GM23338 (cell line): Measurements from ENCODE around the gene FBXL14. TPM values are rescaled to one million over a fixed set of nuclear protein-coding genes. Genes with fewer than 3 reads are reported as not detected.

Experiments
- ATAC-seq: fragments of 200-7000 bp; cut with Tn5 transposase; 3 replicates; pipeline ENCODE4 v1.9.1; 2020
- DNase-seq: peaks from one replicate; pipeline ENCODE4 v3.0.0-alpha.2; 2015; ENCODE audit warnings: low spot score
- H2AFZ ChIP-seq: fragments of 200-600 bp; sonication (generic); 2 replicates; pipeline ENCODE4 v1.8.0; 2016; ENCODE audit warnings: antibody characterized with exemption, mild to moderate bottlenecking, moderate library complexity
- H3F3A ChIP-seq: fragments of 200-600 bp; sonication (generic); replicated peaks from 2 replicates; pipeline ENCODE4 v1.8.0; 2017; ENCODE audit warnings: antibody characterized with exemption, mixed run types, low read depth
- H3K27ac ChIP-seq: fragments of 200-600 bp; sonication (generic); 2 replicates; pipeline ENCODE4 v1.6.1; 2016; ENCODE audit warnings: low read depth
- H3K27me3 ChIP-seq: fragments of 200-600 bp; sonication (generic); 2 replicates; pipeline ENCODE4 v1.8.0; 2016; ENCODE audit warnings: mild to moderate bottlenecking, mixed run types, moderate library complexity; ENCODE audit not compliant: insufficient read depth
- H3K36me3 ChIP-seq: fragments of 200-600 bp; sonication (generic); 2 replicates; pipeline ENCODE4 v1.8.0; 2016; ENCODE audit warnings: mild to moderate bottlenecking; ENCODE audit not compliant: insufficient read depth
- H3K4me1 ChIP-seq: fragments of 200-600 bp; sonication (generic); 2 replicates; pipeline ENCODE4 v1.8.0; 2016; ENCODE audit warnings: mild to moderate bottlenecking, moderate library complexity; ENCODE audit not compliant: insufficient read depth
- H3K4me2 ChIP-seq: fragments of 200-600 bp; sonication (generic); 2 replicates; pipeline ENCODE4 v1.7.1; 2017; ENCODE audit warnings: mixed run types
- H3K4me3 ChIP-seq: fragments of 200-600 bp; sonication (generic); 2 replicates; pipeline ENCODE4 v1.6.1; 2016; ENCODE audit warnings: mixed run types
- H3K79me2 ChIP-seq: fragments of 200-600 bp; sonication (generic); replicated peaks from 2 replicates; pipeline ENCODE4 v1.8.0; 2017; ENCODE audit warnings: mild to moderate bottlenecking; ENCODE audit not compliant: insufficient read depth
- H3K9me2 ChIP-seq: fragments of 200-600 bp; sonication (generic); 2 replicates; pipeline ENCODE4 v1.8.0; 2017; ENCODE audit not compliant: insufficient read depth
- H4K20me1 ChIP-seq: fragments of 200-600 bp; sonication (generic); replicated peaks from 2 replicates; pipeline ENCODE4 v1.8.0; 2017; ENCODE audit warnings: mild to moderate bottlenecking; ENCODE audit not compliant: insufficient read depth
- H3K27ac Mint-ChIP-seq: 2 replicates; pipeline ENCODE4 v1.8.0; 2020; ENCODE audit warnings: inconsistent platforms, mild to moderate bottlenecking, moderate library complexity, mixed read lengths
- H3K27me3 Mint-ChIP-seq: 3 replicates; pipeline ENCODE4 v1.8.0; 2022; ENCODE audit warnings: low read depth, mild to moderate bottlenecking, moderate library complexity, mixed read lengths, inconsistent platforms; ENCODE audit not compliant: insufficient read depth, poor library complexity
- H3K36me3 Mint-ChIP-seq: 3 replicates; pipeline ENCODE4 v1.8.0; 2021; ENCODE audit warnings: low read depth, mild to moderate bottlenecking, inconsistent platforms, moderate library complexity, mixed read lengths
- H3K4me1 Mint-ChIP-seq: 3 replicates; pipeline ENCODE4 v1.8.0; 2020; ENCODE audit warnings: mild to moderate bottlenecking, inconsistent platforms, mixed read lengths
- H3K4me3 Mint-ChIP-seq: 3 replicates; pipeline ENCODE4 v1.8.0; 2021; ENCODE audit warnings: moderate library complexity, mild to moderate bottlenecking, inconsistent platforms, mixed read lengths
- H3K9me3 Mint-ChIP-seq: 3 replicates; pipeline ENCODE4 v1.8.0; 2020; ENCODE audit warnings: moderate library complexity, mild to moderate bottlenecking, inconsistent platforms, mixed read lengths
- NANOG ChIP-seq: IDR thresholded peaks from 2 replicates; pipeline ENCODE4 v1.6.1; 2016; ENCODE audit warnings: antibody characterized with exemption, borderline replicate concordance
- POLR2AphosphoS5 ChIP-seq: IDR thresholded peaks from 2 replicates; pipeline ENCODE4 v1.6.1; 2016; ENCODE audit warnings: antibody characterized with exemption, low read depth
- polyA plus RNA-seq: library from polyadenylated mRNA; unstranded; fragments of >200 nt; fragmentation: Nextera tagmentation; extraction: Ambion mirVana; gene quantifications from 2 replicates; pipeline ENCODE4 v1.2.1, GENCODE V29; 2016
- total RNA-seq: library from RNA; depleted of rRNA; stranded (reverse); fragments of >200 nt; shearing (Covaris generic); gene quantifications from 2 replicates; pipeline ENCODE4 v1.2.3, GENCODE V29; 2014
- TF ChIP-seq, protein P1 (sequence below): IDR thresholded peaks from one replicate; pipeline ENCODE4 v1.6.1; 2018; ENCODE audit warnings: antibody characterized with exemption; ENCODE audit not compliant: unreplicated experiment
- TF ChIP-seq, protein P2 (sequence below): fragments of 250-450 bp; sonication (Bioruptor Pico); IDR thresholded peaks from 2 replicates; pipeline ENCODE4 v1.5.0; 2020; ENCODE audit warnings: mild to moderate bottlenecking, moderate library complexity

The FBXL14 gene
- total and polyA plus RNA-seq, 2 experiments from 2014 or later: 0.74 to 9.4 TPM

DNA sequence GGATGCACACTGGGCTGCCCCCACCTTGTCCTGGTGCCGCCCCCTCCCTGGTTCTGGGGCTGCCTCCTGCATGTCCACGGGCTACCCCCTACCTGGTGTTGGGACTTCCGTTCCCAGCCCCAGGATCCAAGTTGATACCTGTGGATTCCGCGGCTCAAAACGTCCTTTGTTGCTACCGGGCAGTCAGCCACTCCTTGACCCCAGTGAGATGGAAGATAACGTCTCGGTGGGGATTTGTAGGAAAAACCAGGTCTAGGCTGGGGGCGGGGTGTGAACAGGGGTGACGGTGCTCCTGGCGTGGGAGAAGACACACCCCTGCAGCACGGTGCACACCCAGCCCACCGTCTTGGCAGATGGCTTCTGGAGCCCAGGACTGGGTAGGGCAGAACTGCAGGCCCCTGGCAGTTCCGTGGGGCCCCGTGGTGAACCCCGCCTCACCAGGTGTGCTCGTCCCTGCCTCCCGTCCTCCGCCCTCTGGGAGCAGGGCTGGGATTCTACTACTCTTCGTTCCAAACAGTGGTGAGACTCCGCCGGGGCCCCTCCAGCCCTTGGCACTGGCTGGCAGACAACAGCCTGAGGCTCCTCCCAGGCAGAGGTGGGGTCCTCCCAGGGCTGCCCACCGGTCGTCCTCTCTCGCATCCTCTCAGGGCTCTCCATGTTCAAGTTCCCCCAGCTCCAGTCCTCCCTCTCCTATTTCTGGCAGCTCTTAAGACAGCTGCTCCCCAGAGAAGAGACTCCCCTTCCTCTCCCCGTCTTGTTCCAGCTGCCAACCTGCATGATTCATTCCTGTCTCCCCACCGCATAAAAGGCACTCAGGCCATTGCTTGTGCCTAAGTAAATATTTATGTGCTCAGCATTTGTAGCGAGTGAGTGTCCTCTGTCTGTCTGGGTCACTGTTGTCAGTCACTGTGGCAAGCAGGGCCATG lies 75.5 kb downstream of the FBXL14 start:
- Mint-ChIP-seq H3K36me3 (peaks cover 5% of the 10 kb centered on the region; the same call in 2 of the 3 replicates), H3K4me1 (peaks cover 20% of the 10 kb centered on the region), H3K9me3 (peaks cover 6% of the 10 kb centered on the region; the same call in 2 of the 3 replicates), H3K27ac (no peak overlapping the region), H3K4me3 (no peak overlapping the region), H3K27me3 (peaks cover 18% of the 10 kb centered on the region)
- 0 out of 2 replicates have a peak, but pooled peaks cover 5% of the 10 kb centered on the region for H3F3A ChIP-seq
- H3K27ac ChIP-seq: no peak overlapping the region
- no peaks in the 10 kb centered on the region for H3K79me2 ChIP-seq
- TF ChIP-seq, protein P1, sequence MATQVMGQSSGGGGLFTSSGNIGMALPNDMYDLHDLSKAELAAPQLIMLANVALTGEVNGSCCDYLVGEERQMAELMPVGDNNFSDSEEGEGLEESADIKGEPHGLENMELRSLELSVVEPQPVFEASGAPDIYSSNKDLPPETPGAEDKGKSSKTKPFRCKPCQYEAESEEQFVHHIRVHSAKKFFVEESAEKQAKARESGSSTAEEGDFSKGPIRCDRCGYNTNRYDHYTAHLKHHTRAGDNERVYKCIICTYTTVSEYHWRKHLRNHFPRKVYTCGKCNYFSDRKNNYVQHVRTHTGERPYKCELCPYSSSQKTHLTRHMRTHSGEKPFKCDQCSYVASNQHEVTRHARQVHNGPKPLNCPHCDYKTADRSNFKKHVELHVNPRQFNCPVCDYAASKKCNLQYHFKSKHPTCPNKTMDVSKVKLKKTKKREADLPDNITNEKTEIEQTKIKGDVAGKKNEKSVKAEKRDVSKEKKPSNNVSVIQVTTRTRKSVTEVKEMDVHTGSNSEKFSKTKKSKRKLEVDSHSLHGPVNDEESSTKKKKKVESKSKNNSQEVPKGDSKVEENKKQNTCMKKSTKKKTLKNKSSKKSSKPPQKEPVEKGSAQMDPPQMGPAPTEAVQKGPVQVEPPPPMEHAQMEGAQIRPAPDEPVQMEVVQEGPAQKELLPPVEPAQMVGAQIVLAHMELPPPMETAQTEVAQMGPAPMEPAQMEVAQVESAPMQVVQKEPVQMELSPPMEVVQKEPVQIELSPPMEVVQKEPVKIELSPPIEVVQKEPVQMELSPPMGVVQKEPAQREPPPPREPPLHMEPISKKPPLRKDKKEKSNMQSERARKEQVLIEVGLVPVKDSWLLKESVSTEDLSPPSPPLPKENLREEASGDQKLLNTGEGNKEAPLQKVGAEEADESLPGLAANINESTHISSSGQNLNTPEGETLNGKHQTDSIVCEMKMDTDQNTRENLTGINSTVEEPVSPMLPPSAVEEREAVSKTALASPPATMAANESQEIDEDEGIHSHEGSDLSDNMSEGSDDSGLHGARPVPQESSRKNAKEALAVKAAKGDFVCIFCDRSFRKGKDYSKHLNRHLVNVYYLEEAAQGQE: no peak
- no peak for TF ChIP-seq NANOG
- TF ChIP-seq, protein P2, sequence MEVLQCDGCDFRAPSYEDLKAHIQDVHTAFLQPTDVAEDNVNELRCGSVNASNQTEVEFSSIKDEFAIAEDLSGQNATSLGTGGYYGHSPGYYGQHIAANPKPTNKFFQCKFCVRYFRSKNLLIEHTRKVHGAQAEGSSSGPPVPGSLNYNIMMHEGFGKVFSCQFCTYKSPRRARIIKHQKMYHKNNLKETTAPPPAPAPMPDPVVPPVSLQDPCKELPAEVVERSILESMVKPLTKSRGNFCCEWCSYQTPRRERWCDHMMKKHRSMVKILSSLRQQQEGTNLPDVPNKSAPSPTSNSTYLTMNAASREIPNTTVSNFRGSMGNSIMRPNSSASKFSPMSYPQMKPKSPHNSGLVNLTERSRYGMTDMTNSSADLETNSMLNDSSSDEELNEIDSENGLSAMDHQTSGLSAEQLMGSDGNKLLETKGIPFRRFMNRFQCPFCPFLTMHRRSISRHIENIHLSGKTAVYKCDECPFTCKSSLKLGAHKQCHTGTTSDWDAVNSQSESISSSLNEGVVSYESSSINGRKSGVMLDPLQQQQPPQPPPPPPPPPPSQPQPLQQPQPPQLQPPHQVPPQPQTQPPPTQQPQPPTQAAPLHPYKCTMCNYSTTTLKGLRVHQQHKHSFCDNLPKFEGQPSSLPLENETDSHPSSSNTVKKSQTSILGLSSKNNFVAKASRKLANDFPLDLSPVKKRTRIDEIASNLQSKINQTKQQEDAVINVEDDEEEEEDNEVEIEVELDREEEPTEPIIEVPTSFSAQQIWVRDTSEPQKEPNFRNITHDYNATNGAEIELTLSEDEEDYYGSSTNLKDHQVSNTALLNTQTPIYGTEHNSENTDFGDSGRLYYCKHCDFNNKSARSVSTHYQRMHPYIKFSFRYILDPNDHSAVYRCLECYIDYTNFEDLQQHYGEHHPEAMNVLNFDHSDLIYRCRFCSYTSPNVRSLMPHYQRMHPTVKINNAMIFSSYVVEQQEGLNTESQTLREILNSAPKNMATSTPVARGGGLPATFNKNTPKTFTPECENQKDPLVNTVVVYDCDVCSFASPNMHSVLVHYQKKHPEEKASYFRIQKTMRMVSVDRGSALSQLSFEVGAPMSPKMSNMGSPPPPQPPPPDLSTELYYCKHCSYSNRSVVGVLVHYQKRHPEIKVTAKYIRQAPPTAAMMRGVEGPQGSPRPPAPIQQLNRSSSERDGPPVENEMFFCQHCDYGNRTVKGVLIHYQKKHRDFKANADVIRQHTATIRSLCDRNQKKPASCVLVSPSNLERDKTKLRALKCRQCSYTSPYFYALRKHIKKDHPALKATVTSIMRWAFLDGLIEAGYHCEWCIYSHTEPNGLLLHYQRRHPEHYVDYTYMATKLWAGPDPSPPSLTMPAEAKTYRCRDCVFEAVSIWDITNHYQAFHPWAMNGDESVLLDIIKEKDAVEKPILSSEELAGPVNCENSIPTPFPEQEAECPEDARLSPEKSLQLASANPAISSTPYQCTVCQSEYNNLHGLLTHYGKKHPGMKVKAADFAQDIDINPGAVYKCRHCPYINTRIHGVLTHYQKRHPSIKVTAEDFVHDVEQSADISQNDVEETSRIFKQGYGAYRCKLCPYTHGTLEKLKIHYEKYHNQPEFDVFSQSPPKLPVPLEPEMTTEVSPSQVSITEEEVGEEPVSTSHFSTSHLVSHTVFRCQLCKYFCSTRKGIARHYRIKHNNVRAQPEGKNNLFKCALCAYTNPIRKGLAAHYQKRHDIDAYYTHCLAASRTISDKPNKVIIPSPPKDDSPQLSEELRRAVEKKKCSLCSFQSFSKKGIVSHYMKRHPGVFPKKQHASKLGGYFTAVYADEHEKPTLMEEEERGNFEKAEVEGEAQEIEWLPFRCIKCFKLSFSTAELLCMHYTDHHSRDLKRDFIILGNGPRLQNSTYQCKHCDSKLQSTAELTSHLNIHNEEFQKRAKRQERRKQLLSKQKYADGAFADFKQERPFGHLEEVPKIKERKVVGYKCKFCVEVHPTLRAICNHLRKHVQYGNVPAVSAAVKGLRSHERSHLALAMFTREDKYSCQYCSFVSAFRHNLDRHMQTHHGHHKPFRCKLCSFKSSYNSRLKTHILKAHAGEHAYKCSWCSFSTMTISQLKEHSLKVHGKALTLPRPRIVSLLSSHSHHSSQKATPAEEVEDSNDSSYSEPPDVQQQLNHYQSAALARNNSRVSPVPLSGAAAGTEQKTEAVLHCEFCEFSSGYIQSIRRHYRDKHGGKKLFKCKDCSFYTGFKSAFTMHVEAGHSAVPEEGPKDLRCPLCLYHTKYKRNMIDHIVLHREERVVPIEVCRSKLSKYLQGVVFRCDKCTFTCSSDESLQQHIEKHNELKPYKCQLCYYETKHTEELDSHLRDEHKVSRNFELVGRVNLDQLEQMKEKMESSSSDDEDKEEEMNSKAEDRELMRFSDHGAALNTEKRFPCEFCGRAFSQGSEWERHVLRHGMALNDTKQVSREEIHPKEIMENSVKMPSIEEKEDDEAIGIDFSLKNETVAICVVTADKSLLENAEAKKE (CRISPR knock-in tag): no peak
- TF ChIP-seq POLR2AphosphoS5: no peak
- no peak overlapping the region for H3K4me2 ChIP-seq
- H4K20me1 ChIP-seq: no peaks in the 10 kb centered on the region
- DNase-seq (no peak), ATAC-seq (no peak; the same call in 1 of the 3 replicates)
- H3K36me3 ChIP-seq: no peaks in the 10 kb centered on the region
- H3K4me3 ChIP-seq: no peak overlapping the region
- peak overlapping the region; percentile 32; the same call in 1 of the 2 replicates for H2AFZ ChIP-seq
- peaks cover 16% of the 10 kb centered on the region for H3K4me1 ChIP-seq
- no peaks in the 10 kb centered on the region for H3K9me2 ChIP-seq
- no peaks in the 10 kb centered on the region for H3K27me3 ChIP-seq
